Measurements from ENCODE around the gene ZNF385C.
A peak's percentile ranks its signal among the peaks of the same experiment; 100 is the strongest.

Gene ZNF385C

GRCh38 chr17:42133461-42134041, 35.3 kb upstream of the ZNF385C start:
- no peaks in the 10 kb centered on the region for H3K9me3 ChIP-seq (ENCODE audit: control insufficient read depth, low read length)
- peaks cover 7% of the 10 kb centered on the region for H3K36me3 ChIP-seq (ENCODE audit: control insufficient read depth, insufficient read depth, low read length)
- H3K27me3 ChIP-seq (ENCODE audit: control insufficient read depth, insufficient read depth, low read length): no peaks in the 10 kb centered on the region
- no peak overlapping the region for H3K4me3 ChIP-seq (ENCODE audit: low read length)
- H3K4me1 ChIP-seq (ENCODE audit: control insufficient read depth, insufficient read depth, low read length): peaks cover 63% of the 10 kb centered on the region
- H3K9ac ChIP-seq (ENCODE audit: low read length): peak overlapping the region; percentile 20

DNA sequence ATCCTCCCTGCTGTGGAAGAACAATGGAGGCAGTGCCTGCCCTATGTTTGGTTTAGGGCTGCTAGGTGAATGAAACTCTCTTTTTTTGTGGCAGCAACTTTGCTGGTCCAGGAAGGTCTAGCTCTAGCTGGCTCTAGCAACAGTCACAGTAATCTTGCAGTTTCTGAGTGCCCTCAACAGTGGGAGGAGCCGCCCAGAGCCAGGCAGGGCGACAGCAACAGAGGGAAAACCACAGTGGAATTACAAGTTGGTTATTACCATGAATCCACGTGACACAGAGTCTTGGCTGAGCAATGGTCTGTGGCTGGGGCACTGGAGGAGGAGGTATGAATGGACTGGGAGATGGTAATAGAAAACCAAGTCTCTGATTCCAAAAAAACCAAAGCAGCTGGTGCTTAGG, 34.7 kb upstream of the ZNF385C start:
- Histone ChIP-seq H3K9me3 (ENCODE audit: control insufficient read depth, low read length) (no peaks in the 10 kb centered on the region), H3K27me3 (ENCODE audit: control insufficient read depth, insufficient read depth, low read length) (no peaks in the 10 kb centered on the region), H3K9ac (ENCODE audit: low read length) (peak overlapping the region; percentile 20), H3K4me3 (ENCODE audit: low read length) (no peak overlapping the region), H3K36me3 (ENCODE audit: control insufficient read depth, insufficient read depth, low read length) (peaks cover 7% of the 10 kb centered on the region), H3K4me1 (ENCODE audit: control insufficient read depth, insufficient read depth, low read length) (peaks cover 58% of the 10 kb centered on the region)

- Histone ChIP-seq H3K9ac (ENCODE audit: low read length) (no peak overlapping the region), H3K27me3 (ENCODE audit: control insufficient read depth, insufficient read depth, low read length) (no peaks in the 10 kb centered on the region), H3K4me3 (ENCODE audit: low read length) (no peak overlapping the region), H3K4me1 (ENCODE audit: control insufficient read depth, insufficient read depth, low read length) (peaks cover 58% of the 10 kb centered on the region), H3K9me3 (ENCODE audit: control insufficient read depth, low read length) (no peaks in the 10 kb centered on the region), H3K36me3 (ENCODE audit: control insufficient read depth, insufficient read depth, low read length) (peaks cover 7% of the 10 kb centered on the region)
Measured at GRCh38 chr17:42131981-42132432, 33.7 kb upstream of the ZNF385C start.

- H3K27me3 ChIP-seq (ENCODE audit: control insufficient read depth, insufficient read depth, low read length): no peaks in the 10 kb centered on the region
- peaks cover 7% of the 10 kb centered on the region for H3K36me3 ChIP-seq (ENCODE audit: control insufficient read depth, insufficient read depth, low read length)
- no peak overlapping the region for H3K4me3 ChIP-seq (ENCODE audit: low read length)
- H3K9me3 ChIP-seq (ENCODE audit: control insufficient read depth, low read length): no peaks in the 10 kb centered on the region
- H3K4me1 ChIP-seq (ENCODE audit: control insufficient read depth, insufficient read depth, low read length): peaks cover 51% of the 10 kb centered on the region
- H3K9ac ChIP-seq (ENCODE audit: low read length): no peak overlapping the region
Measured at GRCh38 chr17:42131232-42131631, 33.0 kb upstream of the ZNF385C start.

DNA sequence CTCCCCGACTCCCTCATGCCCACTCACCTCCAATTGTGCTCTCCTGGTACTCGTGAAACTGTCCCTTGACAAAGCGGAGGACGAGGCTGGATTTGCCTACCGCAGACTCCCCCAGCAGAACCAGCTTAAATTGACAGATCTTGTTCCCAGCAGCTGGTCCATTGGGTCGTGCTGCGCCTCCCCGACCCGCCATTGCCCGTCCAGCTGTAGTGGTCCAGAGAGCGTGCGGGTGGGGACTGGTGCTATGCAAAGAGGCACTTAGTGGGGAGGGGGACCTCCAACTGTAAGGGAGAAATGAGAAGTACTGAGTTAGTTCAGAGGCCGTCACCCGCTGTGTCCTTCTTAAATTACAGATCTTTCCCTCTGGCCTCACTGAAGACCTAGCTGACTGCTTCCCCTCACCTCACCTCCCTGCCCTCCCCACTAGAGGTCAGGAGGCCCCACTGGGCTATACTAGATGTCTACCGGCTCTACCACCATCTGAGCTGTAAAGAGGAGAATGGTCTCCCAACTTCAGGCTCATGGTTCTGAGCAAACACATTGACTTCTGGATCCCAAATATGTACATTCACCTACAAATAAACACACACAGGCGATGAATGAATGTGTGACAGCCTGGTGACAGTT, 32.1 kb upstream of the ZNF385C start:
- no peaks in the 10 kb centered on the region for H3K9me3 ChIP-seq (ENCODE audit: control insufficient read depth, low read length)
- no peaks in the 10 kb centered on the region for H3K27me3 ChIP-seq (ENCODE audit: control insufficient read depth, insufficient read depth, low read length)
- H3K36me3 ChIP-seq (ENCODE audit: control insufficient read depth, insufficient read depth, low read length): peaks cover 7% of the 10 kb centered on the region
- no peak overlapping the region for H3K9ac ChIP-seq (ENCODE audit: low read length)
- H3K4me3 ChIP-seq (ENCODE audit: low read length): no peak overlapping the region
- peaks cover 42% of the 10 kb centered on the region for H3K4me1 ChIP-seq (ENCODE audit: control insufficient read depth, insufficient read depth, low read length)

DNA sequence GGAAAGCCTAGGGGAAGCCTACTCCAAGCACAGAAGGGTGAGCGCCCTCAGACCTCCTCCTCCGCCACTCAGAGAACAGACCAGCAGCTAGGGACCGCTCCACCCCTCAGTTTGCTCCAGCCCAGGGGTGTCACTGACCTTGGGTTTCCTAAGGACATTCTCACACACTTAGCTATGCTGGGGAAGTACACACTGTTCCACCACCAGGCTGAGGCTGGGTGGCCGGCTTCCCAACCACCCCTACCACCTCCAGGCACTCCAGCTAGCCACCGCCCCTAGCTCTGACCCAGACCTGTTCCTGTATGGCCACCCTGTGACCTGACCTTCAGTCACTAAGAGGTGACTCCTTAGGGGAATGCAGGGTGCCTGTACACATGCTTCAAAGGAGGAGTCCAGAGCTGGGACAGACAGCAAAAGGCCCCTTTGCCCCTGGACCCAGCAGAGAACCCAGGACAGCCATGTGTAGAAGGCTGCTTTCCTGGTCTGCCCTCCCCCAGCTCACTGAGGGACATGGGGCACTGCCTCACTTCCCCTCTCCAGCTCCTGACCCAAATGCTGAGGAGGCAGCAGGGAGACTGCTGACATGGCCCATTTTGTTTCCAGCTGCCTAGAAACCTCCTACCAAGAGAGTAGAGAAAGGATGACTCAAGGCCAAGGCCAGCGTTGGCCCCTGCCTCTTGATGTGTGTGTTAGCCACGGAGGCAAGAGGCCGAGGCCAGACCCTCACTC, 31.0 kb upstream of the ZNF385C start:
- no peak overlapping the region for H3K9ac ChIP-seq (ENCODE audit: low read length)

GRCh38 chr17:42127414-42127813, 29.1 kb upstream of the ZNF385C start:
- Histone ChIP-seq H3K36me3 (ENCODE audit: control insufficient read depth, insufficient read depth, low read length) (peaks cover 7% of the 10 kb centered on the region), H3K4me1 (ENCODE audit: control insufficient read depth, insufficient read depth, low read length) (peaks cover 19% of the 10 kb centered on the region), H3K27me3 (ENCODE audit: control insufficient read depth, insufficient read depth, low read length) (no peaks in the 10 kb centered on the region), H3K9ac (ENCODE audit: low read length) (no peak overlapping the region), H3K4me3 (ENCODE audit: low read length) (no peak overlapping the region), H3K9me3 (ENCODE audit: control insufficient read depth, low read length) (no peaks in the 10 kb centered on the region)

More for the DNA sequence above, 31.0 kb upstream of the ZNF385C start:
- Histone ChIP-seq H3K4me1 (ENCODE audit: control insufficient read depth, insufficient read depth, low read length) (peaks cover 31% of the 10 kb centered on the region), H3K9me3 (ENCODE audit: control insufficient read depth, low read length) (no peaks in the 10 kb centered on the region), H3K4me3 (ENCODE audit: low read length) (no peak overlapping the region), H3K27me3 (ENCODE audit: control insufficient read depth, insufficient read depth, low read length) (no peaks in the 10 kb centered on the region), H3K36me3 (ENCODE audit: control insufficient read depth, insufficient read depth, low read length) (peaks cover 7% of the 10 kb centered on the region)

DNA sequence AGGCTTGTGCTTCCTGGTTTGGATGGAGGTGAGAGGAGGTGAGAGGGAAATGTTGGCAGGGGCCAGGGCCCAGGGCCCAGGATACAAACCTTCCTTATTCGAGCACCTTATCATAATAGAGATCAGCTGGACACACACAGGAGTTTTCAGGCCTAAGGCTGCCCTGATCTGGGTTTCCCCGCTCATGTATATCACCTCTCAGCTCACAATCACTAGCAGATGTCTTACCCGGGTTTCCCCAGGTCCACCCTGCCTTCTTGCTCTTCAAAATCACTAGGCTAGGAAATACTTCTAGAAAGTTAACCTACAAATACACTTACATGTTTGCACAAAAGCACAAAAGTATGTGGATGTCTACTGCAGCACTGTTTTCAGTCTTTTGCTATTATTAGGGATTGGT, 28.6 kb upstream of the ZNF385C start:
- Histone ChIP-seq H3K36me3 (ENCODE audit: control insufficient read depth, insufficient read depth, low read length) (peaks cover 7% of the 10 kb centered on the region), H3K4me1 (ENCODE audit: control insufficient read depth, insufficient read depth, low read length) (peaks cover 19% of the 10 kb centered on the region), H3K4me3 (ENCODE audit: low read length) (no peak overlapping the region), H3K9ac (ENCODE audit: low read length) (no peak overlapping the region), H3K9me3 (ENCODE audit: control insufficient read depth, low read length) (no peaks in the 10 kb centered on the region), H3K27me3 (ENCODE audit: control insufficient read depth, insufficient read depth, low read length) (no peaks in the 10 kb centered on the region)

DNA sequence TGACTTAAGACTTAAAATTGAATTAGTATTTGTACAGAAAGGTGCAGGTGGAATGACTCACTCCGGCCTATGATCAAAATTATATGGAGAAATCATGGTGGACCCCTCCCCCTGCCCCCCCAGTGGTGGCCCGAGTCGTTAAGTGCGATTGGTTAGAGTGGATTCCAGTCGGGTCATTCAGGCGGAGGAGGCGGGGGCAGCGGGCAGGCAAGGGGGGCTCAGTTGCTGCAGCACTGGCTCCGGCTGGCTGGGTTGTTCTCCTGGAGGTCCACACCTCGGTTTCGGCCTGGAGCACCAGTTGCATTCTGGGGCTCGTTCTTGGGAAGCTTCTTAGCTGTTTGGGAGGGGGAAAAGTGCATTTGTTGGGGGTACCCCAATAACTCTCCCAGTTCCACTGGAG, 27.3 kb upstream of the ZNF385C start:
- H3K36me3 ChIP-seq (ENCODE audit: control insufficient read depth, insufficient read depth, low read length): peaks cover 7% of the 10 kb centered on the region
- no peak overlapping the region for H3K4me3 ChIP-seq (ENCODE audit: low read length)
- H3K4me1 ChIP-seq (ENCODE audit: control insufficient read depth, insufficient read depth, low read length): peaks cover 22% of the 10 kb centered on the region
- H3K27me3 ChIP-seq (ENCODE audit: control insufficient read depth, insufficient read depth, low read length): no peaks in the 10 kb centered on the region
- no peaks in the 10 kb centered on the region for H3K9me3 ChIP-seq (ENCODE audit: control insufficient read depth, low read length)
- H3K9ac ChIP-seq (ENCODE audit: low read length): no peak overlapping the region

- H3K9me3 ChIP-seq (ENCODE audit: control insufficient read depth, low read length): no peaks in the 10 kb centered on the region
- H3K36me3 ChIP-seq (ENCODE audit: control insufficient read depth, insufficient read depth, low read length): no peaks in the 10 kb centered on the region
- H3K4me1 ChIP-seq (ENCODE audit: control insufficient read depth, insufficient read depth, low read length): peaks cover 31% of the 10 kb centered on the region
- no peaks in the 10 kb centered on the region for H3K27me3 ChIP-seq (ENCODE audit: control insufficient read depth, insufficient read depth, low read length)
- H3K4me3 ChIP-seq (ENCODE audit: low read length): no peak overlapping the region
- H3K9ac ChIP-seq (ENCODE audit: low read length): no peak overlapping the region
Measured at GRCh38 chr17:42124256-42124655, 26.0 kb upstream of the ZNF385C start.

GRCh38 chr17:42122371-42123303, 24.4 kb upstream of the ZNF385C start, which contains the start of gene HSPB9:
HSPB9 (plus strand) TSS chr17:42122804; CDS start chr17:42122851, 47 bp downstream.
- H3K9me3 ChIP-seq (ENCODE audit: control insufficient read depth, low read length): no peaks in the 10 kb centered on the region
- H3K36me3 ChIP-seq (ENCODE audit: control insufficient read depth, insufficient read depth, low read length): no peaks in the 10 kb centered on the region
- H3K9ac ChIP-seq (ENCODE audit: low read length): peak within 1 kb of the TSS; percentile 58
- H3K27me3 ChIP-seq (ENCODE audit: control insufficient read depth, insufficient read depth, low read length): no peaks in the 10 kb centered on the region
- no peak within 1 kb of the TSS for H3K4me3 ChIP-seq (ENCODE audit: low read length)
- H3K4me1 ChIP-seq (ENCODE audit: control insufficient read depth, insufficient read depth, low read length): peaks cover 31% of the 10 kb centered on the region
